ENCODE results near the gene PTGER1. TPM values are rescaled to one million over a fixed set of nuclear protein-coding genes. Genes with fewer than 3 reads are reported as not detected.

Gene PTGER1
- total and polyA plus RNA-seq, 2 experiments from 2014 or later: 0.57 TPM; not detected in 1

DNA sequence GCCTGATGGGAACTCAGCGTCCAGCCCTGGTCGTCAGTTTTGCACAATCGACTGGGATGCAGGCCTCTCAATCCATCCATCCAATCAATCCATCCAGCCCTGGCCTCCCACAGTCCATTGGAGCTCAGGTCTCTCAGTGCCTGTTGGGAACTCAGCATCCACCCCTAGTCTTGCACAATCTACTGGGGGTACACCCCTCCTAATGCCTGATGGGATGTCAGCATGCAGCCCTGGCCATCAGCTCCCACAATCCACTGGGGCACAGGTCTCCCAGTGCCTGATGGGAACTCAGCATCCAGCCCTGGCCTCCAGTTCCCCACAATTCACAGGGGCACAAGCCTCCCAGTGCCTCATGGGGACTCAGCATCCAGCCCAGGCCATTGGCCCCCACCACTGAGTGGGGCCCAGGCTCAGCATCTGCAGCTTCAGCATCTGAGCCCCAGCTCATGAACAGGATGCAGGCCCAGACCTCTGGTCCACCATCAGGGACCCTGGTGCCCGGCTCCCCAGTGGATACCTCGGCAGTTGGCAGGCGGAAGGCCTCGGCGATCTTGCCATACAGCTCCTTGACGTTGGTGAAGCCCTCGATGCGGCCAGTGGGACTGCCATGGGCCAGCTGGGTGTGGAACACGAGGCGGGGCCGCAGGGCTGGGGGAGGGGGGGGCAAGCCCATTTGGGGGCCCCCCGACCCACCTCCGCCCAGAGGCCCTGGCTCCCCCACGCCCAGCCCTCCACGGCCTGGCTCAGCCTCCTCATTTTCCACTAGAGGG lies 7.2 kb upstream of the PTGER1 start:
- no peak overlapping the region for H3K4me3 Mint-ChIP-seq
- ATAC-seq: no peak
- H3K4me1 ChIP-seq (ENCODE audit: insufficient read depth): no peaks in the 10 kb centered on the region; the same call in 1 of the 2 replicates

More for the DNA sequence above, 7.2 kb upstream of the PTGER1 start:
- Histone ChIP-seq H2AFZ (no peak overlapping the region), H3K79me2 (replicated peaks; ENCODE audit: insufficient read depth) (no peaks in the 10 kb centered on the region), H3K27me3 (ENCODE audit: insufficient read depth) (no peaks in the 10 kb centered on the region), H3K9me2 (ENCODE audit: insufficient read depth) (no peaks in the 10 kb centered on the region), H4K20me1 (replicated peaks; ENCODE audit: insufficient read depth) (peaks cover 6% of the 10 kb centered on the region), H3K4me2 (no peak overlapping the region), H3K36me3 (ENCODE audit: insufficient read depth) (peaks cover 5% of the 10 kb centered on the region; the same call in 1 of the 2 replicates), H3K27ac (ENCODE audit: low read depth) (no peak overlapping the region), H3K4me3 (no peak overlapping the region), H3F3A (replicated peaks; ENCODE audit: low read depth) (peaks cover 11% of the 10 kb centered on the region)
- Mint-ChIP-seq H3K9me3 (no peaks in the 10 kb centered on the region), H3K36me3 (ENCODE audit: low read depth) (peaks cover 28% of the 10 kb centered on the region), H3K27me3 (ENCODE audit: insufficient read depth, low read depth, poor library complexity) (peaks cover 9% of the 10 kb centered on the region), H3K27ac (no peak overlapping the region), H3K4me1 (peaks cover 5% of the 10 kb centered on the region; the same call in 2 of the 3 replicates)
- no peak for DNase-seq (ENCODE audit: low spot score)
- TF ChIP-seq STAT1 (IDR thresholded peaks at IDR 0.05; ENCODE audit: unreplicated experiment): no peak
- TF ChIP-seq, protein P1, sequence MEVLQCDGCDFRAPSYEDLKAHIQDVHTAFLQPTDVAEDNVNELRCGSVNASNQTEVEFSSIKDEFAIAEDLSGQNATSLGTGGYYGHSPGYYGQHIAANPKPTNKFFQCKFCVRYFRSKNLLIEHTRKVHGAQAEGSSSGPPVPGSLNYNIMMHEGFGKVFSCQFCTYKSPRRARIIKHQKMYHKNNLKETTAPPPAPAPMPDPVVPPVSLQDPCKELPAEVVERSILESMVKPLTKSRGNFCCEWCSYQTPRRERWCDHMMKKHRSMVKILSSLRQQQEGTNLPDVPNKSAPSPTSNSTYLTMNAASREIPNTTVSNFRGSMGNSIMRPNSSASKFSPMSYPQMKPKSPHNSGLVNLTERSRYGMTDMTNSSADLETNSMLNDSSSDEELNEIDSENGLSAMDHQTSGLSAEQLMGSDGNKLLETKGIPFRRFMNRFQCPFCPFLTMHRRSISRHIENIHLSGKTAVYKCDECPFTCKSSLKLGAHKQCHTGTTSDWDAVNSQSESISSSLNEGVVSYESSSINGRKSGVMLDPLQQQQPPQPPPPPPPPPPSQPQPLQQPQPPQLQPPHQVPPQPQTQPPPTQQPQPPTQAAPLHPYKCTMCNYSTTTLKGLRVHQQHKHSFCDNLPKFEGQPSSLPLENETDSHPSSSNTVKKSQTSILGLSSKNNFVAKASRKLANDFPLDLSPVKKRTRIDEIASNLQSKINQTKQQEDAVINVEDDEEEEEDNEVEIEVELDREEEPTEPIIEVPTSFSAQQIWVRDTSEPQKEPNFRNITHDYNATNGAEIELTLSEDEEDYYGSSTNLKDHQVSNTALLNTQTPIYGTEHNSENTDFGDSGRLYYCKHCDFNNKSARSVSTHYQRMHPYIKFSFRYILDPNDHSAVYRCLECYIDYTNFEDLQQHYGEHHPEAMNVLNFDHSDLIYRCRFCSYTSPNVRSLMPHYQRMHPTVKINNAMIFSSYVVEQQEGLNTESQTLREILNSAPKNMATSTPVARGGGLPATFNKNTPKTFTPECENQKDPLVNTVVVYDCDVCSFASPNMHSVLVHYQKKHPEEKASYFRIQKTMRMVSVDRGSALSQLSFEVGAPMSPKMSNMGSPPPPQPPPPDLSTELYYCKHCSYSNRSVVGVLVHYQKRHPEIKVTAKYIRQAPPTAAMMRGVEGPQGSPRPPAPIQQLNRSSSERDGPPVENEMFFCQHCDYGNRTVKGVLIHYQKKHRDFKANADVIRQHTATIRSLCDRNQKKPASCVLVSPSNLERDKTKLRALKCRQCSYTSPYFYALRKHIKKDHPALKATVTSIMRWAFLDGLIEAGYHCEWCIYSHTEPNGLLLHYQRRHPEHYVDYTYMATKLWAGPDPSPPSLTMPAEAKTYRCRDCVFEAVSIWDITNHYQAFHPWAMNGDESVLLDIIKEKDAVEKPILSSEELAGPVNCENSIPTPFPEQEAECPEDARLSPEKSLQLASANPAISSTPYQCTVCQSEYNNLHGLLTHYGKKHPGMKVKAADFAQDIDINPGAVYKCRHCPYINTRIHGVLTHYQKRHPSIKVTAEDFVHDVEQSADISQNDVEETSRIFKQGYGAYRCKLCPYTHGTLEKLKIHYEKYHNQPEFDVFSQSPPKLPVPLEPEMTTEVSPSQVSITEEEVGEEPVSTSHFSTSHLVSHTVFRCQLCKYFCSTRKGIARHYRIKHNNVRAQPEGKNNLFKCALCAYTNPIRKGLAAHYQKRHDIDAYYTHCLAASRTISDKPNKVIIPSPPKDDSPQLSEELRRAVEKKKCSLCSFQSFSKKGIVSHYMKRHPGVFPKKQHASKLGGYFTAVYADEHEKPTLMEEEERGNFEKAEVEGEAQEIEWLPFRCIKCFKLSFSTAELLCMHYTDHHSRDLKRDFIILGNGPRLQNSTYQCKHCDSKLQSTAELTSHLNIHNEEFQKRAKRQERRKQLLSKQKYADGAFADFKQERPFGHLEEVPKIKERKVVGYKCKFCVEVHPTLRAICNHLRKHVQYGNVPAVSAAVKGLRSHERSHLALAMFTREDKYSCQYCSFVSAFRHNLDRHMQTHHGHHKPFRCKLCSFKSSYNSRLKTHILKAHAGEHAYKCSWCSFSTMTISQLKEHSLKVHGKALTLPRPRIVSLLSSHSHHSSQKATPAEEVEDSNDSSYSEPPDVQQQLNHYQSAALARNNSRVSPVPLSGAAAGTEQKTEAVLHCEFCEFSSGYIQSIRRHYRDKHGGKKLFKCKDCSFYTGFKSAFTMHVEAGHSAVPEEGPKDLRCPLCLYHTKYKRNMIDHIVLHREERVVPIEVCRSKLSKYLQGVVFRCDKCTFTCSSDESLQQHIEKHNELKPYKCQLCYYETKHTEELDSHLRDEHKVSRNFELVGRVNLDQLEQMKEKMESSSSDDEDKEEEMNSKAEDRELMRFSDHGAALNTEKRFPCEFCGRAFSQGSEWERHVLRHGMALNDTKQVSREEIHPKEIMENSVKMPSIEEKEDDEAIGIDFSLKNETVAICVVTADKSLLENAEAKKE (CRISPR knock-in tag; IDR thresholded peaks at IDR 0.05): no peak

Data from GM23338 (cell line).